ENCODE measurements around the gene SOWAHD.

The SOWAHD gene

DNA sequence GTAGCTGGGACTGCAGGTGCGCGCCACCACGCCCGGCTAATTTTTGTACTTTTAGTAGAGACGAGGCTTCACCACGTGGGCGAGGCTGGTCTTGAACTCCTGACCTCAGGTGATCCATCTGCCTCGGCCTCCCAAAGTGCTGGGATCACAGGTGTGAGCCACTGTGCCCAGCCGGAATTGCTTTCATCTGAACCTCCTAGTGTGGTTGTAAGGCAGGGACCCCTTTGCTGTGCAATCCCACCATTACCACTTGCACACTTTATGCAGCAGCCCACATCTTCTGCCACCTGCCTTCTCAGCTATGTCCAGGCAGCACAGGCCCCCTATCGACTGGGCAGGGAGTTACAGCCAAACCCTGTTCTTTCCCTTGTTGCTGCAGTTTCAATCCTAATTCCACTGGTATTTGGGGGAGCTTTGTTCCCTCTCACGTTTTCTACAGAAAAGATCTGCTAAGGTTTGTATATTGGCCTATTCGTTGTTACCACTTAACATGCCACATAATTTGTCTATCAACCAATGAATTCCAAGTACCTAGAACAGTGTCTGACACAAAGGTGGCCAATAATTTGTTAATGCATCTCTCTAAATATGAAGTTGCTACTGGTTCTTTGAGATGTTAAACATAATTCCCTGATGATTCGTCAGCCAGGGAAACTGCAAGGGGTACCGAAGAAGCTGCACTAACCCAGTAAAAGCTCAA is 26.5 kb downstream of the SOWAHD start:
- H3K9me2 ChIP-seq (replicated peaks; ENCODE audit: insufficient read depth, low read length) = no peaks in the 10 kb centered on the region
- H3K36me3 ChIP-seq (ENCODE audit: low read length) = peaks cover 14% of the 10 kb centered on the region
- H3K27me3 ChIP-seq (ENCODE audit: low read length) = no peaks in the 10 kb centered on the region
- no peak overlapping the region for H2AFZ ChIP-seq (ENCODE audit: low read depth, low read length, severe bottlenecking)
- peaks cover 39% of the 10 kb centered on the region for H3K79me2 ChIP-seq (ENCODE audit: insufficient read depth, low read length)
- H3K9me3 ChIP-seq (ENCODE audit: insufficient read depth, low read length) = no peaks in the 10 kb centered on the region
- no peak overlapping the region for H3K27ac ChIP-seq (ENCODE audit: low read depth, low read length)
- no peak overlapping the region for H3K4me2 ChIP-seq (ENCODE audit: low read depth, low read length, poor library complexity, severe bottlenecking)
- TF ChIP-seq EZH2phosphoT487 (conservative IDR thresholded peaks at IDR 0.05; ENCODE audit: low read length) (no peak), CTCF (IDR thresholded peaks at IDR 0.05; ENCODE audit: insufficient read depth, low read length, poor library complexity, severe bottlenecking) (no peak)
- no peak overlapping the region for H3K4me3 ChIP-seq (ENCODE audit: insufficient read depth, low read length, poor library complexity, severe bottlenecking)
- peaks cover 7% of the 10 kb centered on the region; the same call in 1 of the 2 replicates for H3F3A ChIP-seq (ENCODE audit: insufficient read depth)
- H4K20me1 ChIP-seq (ENCODE audit: low read depth, low read length) = peaks cover 16% of the 10 kb centered on the region; the same call in 1 of the 2 replicates
- no peak overlapping the region for H3K9ac ChIP-seq (ENCODE audit: low read length)

DNA sequence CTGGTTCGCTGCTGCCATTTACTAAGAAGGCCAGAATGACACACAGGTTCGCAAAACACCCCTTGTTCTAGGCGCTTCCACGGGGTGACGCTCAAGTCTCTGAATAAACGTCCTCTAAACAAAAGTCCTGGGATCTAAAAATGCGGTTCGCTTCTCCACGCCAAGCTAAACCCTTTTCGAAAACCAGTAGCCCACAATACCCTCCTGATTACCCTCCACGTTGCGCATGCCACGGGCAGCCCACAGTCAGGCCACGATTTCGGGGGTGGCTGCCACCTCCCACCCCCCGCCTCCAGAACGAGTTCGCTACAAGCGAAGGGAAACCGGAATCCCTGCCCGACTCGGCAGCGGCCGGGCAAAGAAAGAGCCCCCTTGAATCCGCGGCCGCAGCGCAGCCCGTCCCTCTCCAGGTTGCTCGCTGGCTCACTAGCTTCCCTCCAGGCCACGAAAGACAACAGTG is 32.6 kb downstream of the SOWAHD start:
- Histone ChIP-seq H3K9me3 (ENCODE audit: insufficient read depth, low read length) (no peaks in the 10 kb centered on the region), H3F3A (ENCODE audit: insufficient read depth) (peaks cover 8% of the 10 kb centered on the region; the same call in 1 of the 2 replicates), H3K4me3 (ENCODE audit: insufficient read depth, low read length, poor library complexity, severe bottlenecking) (peak overlapping the region; percentile 67), H3K4me2 (ENCODE audit: low read depth, low read length, poor library complexity, severe bottlenecking) (peak overlapping the region; percentile 98), H3K79me2 (ENCODE audit: insufficient read depth, low read length) (peaks cover 52% of the 10 kb centered on the region), H3K36me3 (ENCODE audit: low read length) (peaks cover 11% of the 10 kb centered on the region), H3K27me3 (ENCODE audit: low read length) (no peaks in the 10 kb centered on the region), H3K9ac (ENCODE audit: low read length) (peak overlapping the region; percentile 90), H2AFZ (ENCODE audit: low read depth, low read length, severe bottlenecking) (no peak overlapping the region), H3K9me2 (replicated peaks; ENCODE audit: insufficient read depth, low read length) (no peaks in the 10 kb centered on the region), H3K27ac (ENCODE audit: low read depth, low read length) (peak overlapping the region; percentile 93), H4K20me1 (ENCODE audit: low read depth, low read length) (peaks cover 25% of the 10 kb centered on the region)
- TF ChIP-seq EZH2phosphoT487 (conservative IDR thresholded peaks at IDR 0.05; ENCODE audit: low read length) = no peak
- no peak for TF ChIP-seq CTCF (IDR thresholded peaks at IDR 0.05; ENCODE audit: insufficient read depth, low read length, poor library complexity, severe bottlenecking)

GRCh38 chrX:119791437-119792231 is 33.2 kb downstream of the SOWAHD start, which contains the start of gene RPL39:
TSS of gene RPL39 (minus strand) at chrX:119791630. CDS start at chrX:119791576, 54 bp downstream.
- peak within 1 kb of the TSS; percentile 93 for H3K27ac ChIP-seq (ENCODE audit: low read depth, low read length)
- H3F3A ChIP-seq (ENCODE audit: insufficient read depth) = peaks cover 8% of the 10 kb centered on the region; the same call in 1 of the 2 replicates
- no peaks in the 10 kb centered on the region for H3K27me3 ChIP-seq (ENCODE audit: low read length)
- H3K79me2 ChIP-seq (ENCODE audit: insufficient read depth, low read length) = peaks cover 51% of the 10 kb centered on the region
- H3K36me3 ChIP-seq (ENCODE audit: low read length) = peaks cover 11% of the 10 kb centered on the region
- no peak for TF ChIP-seq EZH2phosphoT487 (conservative IDR thresholded peaks at IDR 0.05; ENCODE audit: low read length)
- TF ChIP-seq CTCF (IDR thresholded peaks at IDR 0.05; ENCODE audit: insufficient read depth, low read length, poor library complexity, severe bottlenecking) = no peak
- no peaks in the 10 kb centered on the region for H3K9me2 ChIP-seq (replicated peaks; ENCODE audit: insufficient read depth, low read length)
- peak within 1 kb of the TSS; percentile 98 for H3K4me2 ChIP-seq (ENCODE audit: low read depth, low read length, poor library complexity, severe bottlenecking)
- peak within 1 kb of the TSS; percentile 79 for H2AFZ ChIP-seq (ENCODE audit: low read depth, low read length, severe bottlenecking)
- H3K9me3 ChIP-seq (ENCODE audit: insufficient read depth, low read length) = no peaks in the 10 kb centered on the region
- H4K20me1 ChIP-seq (ENCODE audit: low read depth, low read length) = peaks cover 25% of the 10 kb centered on the region
- peak within 1 kb of the TSS; percentile 90 for H3K9ac ChIP-seq (ENCODE audit: low read length)
- peak within 1 kb of the TSS; percentile 67 for H3K4me3 ChIP-seq (ENCODE audit: insufficient read depth, low read length, poor library complexity, severe bottlenecking)
